Heart right ventricle (tissue), 16 donors: ENCODE results near the gene GPR22. TPM values are rescaled to one million over a fixed set of nuclear protein-coding genes. Genes with fewer than 3 reads are reported as not detected.

Source experiments
- ATAC-seq, 8 donors: fragments of 200-7000 bp; cut with Tn5 transposase; one replicate each; pipeline ENCODE4 v1.9.1; 2020; ENCODE audit warnings: mild to moderate bottlenecking in 8 of 8, moderate library complexity in 8 of 8, moderate number of reproducible peaks in 1 of 8
- DNase-seq, 2 donors: peaks; one replicate each; pipeline ENCODE4 v3.0.0-alpha.2; 2020
- H3K27ac ChIP-seq, 10 donors: fragments of 200-600 bp; sonication (generic) in 2 of 10; one replicate each; pipeline versions ENCODE4 v1.5.0 to v1.8.0; 2020 to 2022; ENCODE audit warnings: mild to moderate bottlenecking in 3 of 10
- H3K27me3 ChIP-seq, 7 donors: fragments of 200-600 bp; one replicate each; pipeline ENCODE4 v1.8.0; 2021 to 2022; ENCODE audit warnings: mild to moderate bottlenecking in 2 of 7
- H3K36me3 ChIP-seq, 9 donors: fragments of 200-600 bp; sonication (generic) in 1 of 9; one replicate each; pipeline versions ENCODE4 v1.5.0 to v1.8.0; 2020 to 2022; ENCODE audit warnings: mild to moderate bottlenecking in 2 of 9
- H3K4me1 ChIP-seq, 9 donors: fragments of 200-600 bp; sonication (generic) in 1 of 9; one replicate each; pipeline versions ENCODE4 v1.5.0 to v1.8.0; 2020 to 2022; ENCODE audit warnings: mild to moderate bottlenecking in 4 of 9
- H3K4me3 ChIP-seq, 10 donors: fragments of 200-600 bp; sonication (generic) in 2 of 10; one replicate each; pipeline versions ENCODE4 v1.5.0 to v1.8.0; 2020 to 2022; ENCODE audit warnings: mild to moderate bottlenecking in 7 of 10, moderate library complexity in 2 of 10
- H3K9me3 ChIP-seq, 11 donors: fragments of 200-600 bp in 10 of 11; sonication (generic) in 2 of 11; one replicate each; pipeline versions ENCODE4 v1.5.0 to v1.8.0; 2013 to 2022; ENCODE audit warnings: mild to moderate bottlenecking in 2 of 11, control low read depth in 1 of 11, moderate library complexity in 1 of 11
- WGBS, 2 donors: extraction: QIAGEN DNeasy Blood & Tissue Kit; methylation state at CpG; one replicate each; pipeline ENCODE4 v1.1.7; 2013; ENCODE audit warnings: inconsistent platforms in 1 of 2; 5-methylcytosine and 5-hydroxymethylcytosine counted together
- intact Hi-C, 10 donors: fragments of 100-400 bp; cut with DNase I; formaldehyde crosslinking; loops; one replicate each; pipeline versions ENCODE4 v1.11.1 to v1.14.2; 2022
- polyA plus RNA-seq, 2 donors: library from polyadenylated mRNA; stranded (reverse); fragments of 200-250 nt; gene quantifications; one replicate each; pipeline ENCODE4 v1.2.3, GENCODE V29; 2013
- total RNA-seq, 10 donors: library from RNA; stranded (reverse); fragmentation: NEBNext Ultra II Directional in 3 of 10; extraction: Animal tissue kit (Norgen Biotek cat#: 25700) in 3 of 10; gene quantifications; one replicate each; pipeline versions ENCODE4 v1.2.1 to v1.2.4, GENCODE V29; 2021 to 2023
- TF ChIP-seq, protein P1 (sequence below), 9 donors: fragments of 200-600 bp; sonication (generic) in 2 of 9; IDR thresholded peaks; one replicate each; pipeline versions ENCODE4 v1.5.0 to v1.8.0; 2021 to 2022; ENCODE audit warnings: antibody characterized with exemption in 9 of 9, mild to moderate bottlenecking in 5 of 9, moderate library complexity in 1 of 9
- donor health status: Arrhythmogenic right ventricular cardiomyopathy.
- donor health status: ischemic (EF 13 %, LVEDD 7.1; RV severe dilation, severe dysfunction).
- donor health status: healthy with polysubstance abuse.
- donor health status: DM: no; HTN: yes; CAD: no.
- donor health status: DM: no; HTN: no; CAD: no.
- donor health status: ischemic (EF 25% LVEDD 6.9; RV normal size, moderate dysfunction).
- donor health status: ischemic (EF 25% LVEDD 5.7; RV mildly dilated, moderate dysfunction).
- donor health status: healthy.
- donor health status: DM: yes; HTN: yes; CAD: no.
- donor health status: Ischemic cardiomyopathy.
- donor health status: ischemic (EF 35%, LVEDD 5.7; RV mildly dilated, moderate dysfunction).
- donor health status: nonischemic (EF 11% LVEDD 7.7; RV severe dilation, severe dysfunction).
- donor health status: DM: yes; HTN: yes; CAD: no.
- donor health status: PGD.
- donor health status: ischemic (EF 29% LVEDD 5.4; RV normal size, mild dysfunction).
- donor health status: nonischemic (EF 23%, LVEDD 6.1; RV moderate dilation, normal function).

The GPR22 gene
- total and polyA plus RNA-seq, 12 donors = 6.1 to 61.9 (median 34.8) TPM

DNA sequence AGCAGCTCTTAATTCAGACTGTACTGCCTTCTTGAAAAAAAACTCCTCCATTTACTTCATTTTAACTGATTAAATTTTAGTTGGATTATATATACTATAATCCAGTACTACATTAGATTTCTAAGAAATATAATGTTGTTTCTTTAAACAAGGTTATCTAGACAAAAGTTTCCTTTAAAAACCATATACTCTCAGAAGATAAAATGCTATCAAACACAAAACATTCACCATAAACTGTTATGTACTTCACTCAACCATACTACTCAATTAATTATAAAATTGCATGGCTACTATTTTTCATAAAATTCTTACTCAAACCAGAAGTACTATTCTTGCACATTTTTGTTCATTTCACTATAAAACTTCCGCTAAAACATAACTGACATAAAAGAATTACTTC is 12.7 kb downstream of the GPR22 start:
- Histone ChIP-seq H3K4me3 (no peak overlapping the region), H3K36me3 (no peaks in the 10 kb centered on the region), H3K4me1 (peaks cover 0 to 12% (median 0%) of the 10 kb centered on the region in 9 donors), H3K9me3 (no peaks in the 10 kb centered on the region), H3K27ac (no peak overlapping the region), H3K27me3 (no peaks in the 10 kb centered on the region)
- intact Hi-C loops = no loop called here
- 99 to 100% methylated on average over 1 of the region's 1 CpG for WGBS, 2 donors
- DNase-seq (no peak), ATAC-seq (no peak)
- TF ChIP-seq, protein P1, sequence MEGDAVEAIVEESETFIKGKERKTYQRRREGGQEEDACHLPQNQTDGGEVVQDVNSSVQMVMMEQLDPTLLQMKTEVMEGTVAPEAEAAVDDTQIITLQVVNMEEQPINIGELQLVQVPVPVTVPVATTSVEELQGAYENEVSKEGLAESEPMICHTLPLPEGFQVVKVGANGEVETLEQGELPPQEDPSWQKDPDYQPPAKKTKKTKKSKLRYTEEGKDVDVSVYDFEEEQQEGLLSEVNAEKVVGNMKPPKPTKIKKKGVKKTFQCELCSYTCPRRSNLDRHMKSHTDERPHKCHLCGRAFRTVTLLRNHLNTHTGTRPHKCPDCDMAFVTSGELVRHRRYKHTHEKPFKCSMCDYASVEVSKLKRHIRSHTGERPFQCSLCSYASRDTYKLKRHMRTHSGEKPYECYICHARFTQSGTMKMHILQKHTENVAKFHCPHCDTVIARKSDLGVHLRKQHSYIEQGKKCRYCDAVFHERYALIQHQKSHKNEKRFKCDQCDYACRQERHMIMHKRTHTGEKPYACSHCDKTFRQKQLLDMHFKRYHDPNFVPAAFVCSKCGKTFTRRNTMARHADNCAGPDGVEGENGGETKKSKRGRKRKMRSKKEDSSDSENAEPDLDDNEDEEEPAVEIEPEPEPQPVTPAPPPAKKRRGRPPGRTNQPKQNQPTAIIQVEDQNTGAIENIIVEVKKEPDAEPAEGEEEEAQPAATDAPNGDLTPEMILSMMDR (IDR thresholded peaks at IDR 0.05) = no peak

DNA sequence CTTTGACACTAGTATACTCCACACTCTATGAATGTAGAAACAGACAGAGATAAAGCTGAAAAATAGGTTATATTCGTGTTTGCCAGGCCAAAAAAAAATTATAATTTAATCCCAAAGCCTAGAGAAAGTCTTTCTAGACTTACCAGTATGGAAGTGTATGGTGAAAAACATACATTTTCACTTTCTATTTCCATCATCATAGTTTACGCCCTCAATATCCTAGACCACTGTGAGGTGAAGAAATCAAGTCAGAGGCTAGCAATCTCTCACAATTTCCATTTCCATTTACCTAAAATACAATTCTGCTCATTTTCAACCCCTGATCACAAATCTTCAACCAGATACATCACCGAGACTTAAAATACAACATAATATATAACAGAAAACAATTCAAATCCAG is 16.2 kb downstream of the GPR22 start:
- Histone ChIP-seq H3K4me3 (no peak overlapping the region), H3K27me3 (no peaks in the 10 kb centered on the region), H3K9me3 (no peaks in the 10 kb centered on the region), H3K27ac (no peak overlapping the region), H3K36me3 (no peaks in the 10 kb centered on the region), H3K4me1 (peaks cover 0 to 12% (median 0%) of the 10 kb centered on the region in 9 donors)
- WGBS, 2 donors = 82 to 86% methylated on average over 3 of the region's 3 CpGs
- TF ChIP-seq, protein P1 (IDR thresholded peaks at IDR 0.05) = no peak
- ATAC-seq (no peak), DNase-seq (no peak)
- intact Hi-C loops = no loop called here

DNA sequence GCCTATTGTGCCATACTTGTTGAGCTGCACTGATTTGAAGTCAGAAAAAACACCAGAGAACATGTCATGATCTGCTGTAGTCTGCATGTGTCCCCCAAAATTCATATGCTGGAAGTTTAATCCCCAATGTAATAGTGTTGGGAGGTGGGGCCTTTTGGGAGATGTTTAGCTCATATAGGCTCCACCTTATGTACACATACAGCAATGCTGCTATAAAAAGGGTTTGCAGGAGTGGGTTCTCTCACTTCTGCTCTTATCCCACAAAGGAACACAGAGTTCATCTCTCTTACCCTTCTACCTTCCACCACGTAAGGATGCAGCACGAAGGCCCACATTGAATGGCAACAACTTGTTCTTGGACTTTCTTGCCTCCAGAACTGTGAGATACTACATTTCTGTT is 23.0 kb downstream of the GPR22 start:
- no peak overlapping the region for H3K27ac ChIP-seq
- peaks cover 0 to 16% (median 3%) of the 10 kb centered on the region in 9 donors for H3K4me1 ChIP-seq
- no peak overlapping the region for H3K4me3 ChIP-seq
- whole genome bisulfite sequencing, 2 donors = 96% methylated on average over 2 of the region's 2 CpGs
- intact Hi-C loops = no loop called here
- no peak for DNase-seq
- H3K27me3 ChIP-seq = no peaks in the 10 kb centered on the region
- H3K36me3 ChIP-seq = no peaks in the 10 kb centered on the region
- no peak for ATAC-seq
- TF ChIP-seq, protein P1 (IDR thresholded peaks at IDR 0.05) = no peak
- H3K9me3 ChIP-seq = peaks cover 0 to 6% (median 0%) of the 10 kb centered on the region in 11 donors

DNA sequence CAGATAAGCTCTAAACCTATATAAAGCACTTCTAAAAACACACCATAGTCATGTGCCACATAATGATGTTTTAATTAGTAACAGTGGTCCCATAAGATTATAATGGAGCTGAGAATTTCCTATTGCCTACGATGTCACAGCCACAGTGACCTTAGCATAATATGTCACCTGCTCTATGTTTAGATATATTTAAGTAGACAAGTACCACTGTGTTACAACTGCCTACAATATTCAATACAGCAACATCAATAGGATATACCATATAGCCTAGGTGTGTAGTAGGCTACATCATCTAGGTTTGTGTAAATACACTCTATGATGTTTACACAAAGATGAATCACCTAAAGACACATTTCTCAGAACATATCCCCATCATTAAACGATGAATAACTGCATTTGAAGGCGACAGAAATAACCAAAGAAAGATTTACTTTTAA is 24.5 kb downstream of the GPR22 start:
- H3K27ac ChIP-seq = peak overlapping the region in 3 of 10 donors; percentile 8 to 35 (median 10)
- peaks cover 0 to 16% (median 3%) of the 10 kb centered on the region in 9 donors for H3K4me1 ChIP-seq
- H3K4me3 ChIP-seq = no peak overlapping the region
- DNase-seq (no peak), ATAC-seq (peak in 2 of 8 donors; percentile 62 to 68)
- H3K9me3 ChIP-seq = peaks cover 0 to 6% (median 0%) of the 10 kb centered on the region in 11 donors
- H3K36me3 ChIP-seq = no peaks in the 10 kb centered on the region
- intact Hi-C loops = loop anchor here in 1 of 10 donors (2.0 kb wide), 1 partner anchor 26 kb away; no protein-coding TSS in a partner anchor
- WGBS, 2 donors = 65 to 78% methylated on average over 3 of the region's 3 CpGs
- TF ChIP-seq, protein P1 (IDR thresholded peaks at IDR 0.05) = no peak
- H3K27me3 ChIP-seq = no peaks in the 10 kb centered on the region
